ENCODE data around the gene CMSS1. TPM values are rescaled to one million over a fixed set of nuclear protein-coding genes. Genes with fewer than 3 reads are reported as not detected.

Gene CMSS1
- total and polyA plus RNA-seq, 9 donors = 14.5 to 54.0 (median 24.9) TPM

DNA sequence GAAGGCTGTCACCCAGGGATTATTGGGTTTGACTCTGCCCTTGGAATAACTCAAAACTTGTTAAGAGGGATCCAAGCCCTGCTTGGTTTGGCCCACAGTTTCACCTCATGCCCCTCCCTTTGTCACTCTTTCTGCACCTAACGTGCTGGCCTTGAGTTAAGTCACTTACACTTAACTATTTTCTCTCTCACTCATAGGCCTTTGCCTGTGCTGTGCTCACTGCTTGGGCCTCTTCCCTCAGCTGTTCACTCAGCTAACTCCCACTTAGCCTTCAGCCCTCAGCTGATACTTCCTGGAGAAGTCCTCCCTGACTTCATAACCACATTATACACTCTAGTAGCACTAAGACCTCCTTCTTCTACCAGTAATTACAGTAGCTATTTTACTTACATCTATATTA, 133.3 kb downstream of the CMSS1 start:
- Histone ChIP-seq H3K4me1 (ENCODE audit: insufficient read depth) (no peaks in the 10 kb centered on the region), H3K4me3 (no peak overlapping the region), H3K27me3 (no peaks in the 10 kb centered on the region), H3K27ac (no peak overlapping the region), H3K9me3 (no peaks in the 10 kb centered on the region), H3K36me3 (no peaks in the 10 kb centered on the region)
- TF ChIP-seq, protein P1, sequence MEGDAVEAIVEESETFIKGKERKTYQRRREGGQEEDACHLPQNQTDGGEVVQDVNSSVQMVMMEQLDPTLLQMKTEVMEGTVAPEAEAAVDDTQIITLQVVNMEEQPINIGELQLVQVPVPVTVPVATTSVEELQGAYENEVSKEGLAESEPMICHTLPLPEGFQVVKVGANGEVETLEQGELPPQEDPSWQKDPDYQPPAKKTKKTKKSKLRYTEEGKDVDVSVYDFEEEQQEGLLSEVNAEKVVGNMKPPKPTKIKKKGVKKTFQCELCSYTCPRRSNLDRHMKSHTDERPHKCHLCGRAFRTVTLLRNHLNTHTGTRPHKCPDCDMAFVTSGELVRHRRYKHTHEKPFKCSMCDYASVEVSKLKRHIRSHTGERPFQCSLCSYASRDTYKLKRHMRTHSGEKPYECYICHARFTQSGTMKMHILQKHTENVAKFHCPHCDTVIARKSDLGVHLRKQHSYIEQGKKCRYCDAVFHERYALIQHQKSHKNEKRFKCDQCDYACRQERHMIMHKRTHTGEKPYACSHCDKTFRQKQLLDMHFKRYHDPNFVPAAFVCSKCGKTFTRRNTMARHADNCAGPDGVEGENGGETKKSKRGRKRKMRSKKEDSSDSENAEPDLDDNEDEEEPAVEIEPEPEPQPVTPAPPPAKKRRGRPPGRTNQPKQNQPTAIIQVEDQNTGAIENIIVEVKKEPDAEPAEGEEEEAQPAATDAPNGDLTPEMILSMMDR (IDR thresholded peaks at IDR 0.05) = no peak
- TF ChIP-seq EP300 (IDR thresholded peaks at IDR 0.05) (no peak), POLR2A (IDR thresholded peaks at IDR 0.05) (no peak)
- intact Hi-C loops (cut with DNase I) = no loop called here
- no peak for DNase-seq
- WGBS, 3 donors = 42 to 53% (median 47%) methylated on average over 1 of the region's 1 CpG

DNA sequence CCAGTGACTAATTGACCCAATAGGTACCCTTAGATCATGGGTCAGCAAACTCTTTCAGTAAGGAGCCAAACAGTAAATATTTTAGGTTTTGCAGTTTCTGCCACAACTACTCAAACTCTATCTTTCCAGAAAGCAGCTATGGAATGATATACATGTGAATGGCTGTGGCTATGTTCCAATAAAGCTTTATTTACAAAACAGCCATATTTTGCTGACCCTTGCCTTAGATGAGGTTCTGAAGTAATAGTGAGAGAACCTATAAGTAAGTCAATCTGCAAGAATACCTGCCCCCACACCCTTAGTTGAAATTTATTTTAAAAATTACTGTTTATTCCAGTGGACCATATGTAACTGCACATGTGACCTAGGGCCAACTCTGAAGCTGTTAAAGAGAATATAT, 134.0 kb downstream of the CMSS1 start:
- intact Hi-C loops (cut with DNase I) = no loop called here
- no peak for DNase-seq
- H3K36me3 ChIP-seq = no peaks in the 10 kb centered on the region
- no peak for TF ChIP-seq EP300 (IDR thresholded peaks at IDR 0.05)
- no peak for TF ChIP-seq POLR2A (IDR thresholded peaks at IDR 0.05)
- TF ChIP-seq, protein P1 (IDR thresholded peaks at IDR 0.05) = no peak
- H3K27ac ChIP-seq = no peak overlapping the region
- no peaks in the 10 kb centered on the region for H3K9me3 ChIP-seq
- no peaks in the 10 kb centered on the region for H3K27me3 ChIP-seq
- H3K4me3 ChIP-seq = no peak overlapping the region
- H3K4me1 ChIP-seq (ENCODE audit: insufficient read depth) = no peaks in the 10 kb centered on the region

DNA sequence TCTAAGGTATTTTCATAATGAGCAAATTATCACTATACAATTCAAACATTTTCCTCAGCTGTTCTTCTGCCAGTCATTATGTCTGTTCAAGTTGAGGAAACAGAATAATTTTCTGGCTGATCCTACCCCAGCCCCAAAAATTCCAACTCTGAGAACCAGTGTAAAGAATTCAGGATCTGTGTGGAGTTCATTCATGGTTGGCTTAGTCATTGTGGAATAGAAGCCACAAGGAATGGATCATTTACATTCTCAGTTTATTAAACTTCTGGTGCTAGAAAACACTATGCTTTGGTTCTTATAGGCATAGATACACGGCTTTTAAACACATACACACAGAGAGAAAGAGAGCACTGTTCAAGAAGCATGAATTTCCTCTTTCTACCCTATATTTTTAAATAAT, 134.6 kb downstream of the CMSS1 start:
- Histone ChIP-seq H3K27ac (no peak overlapping the region), H3K9me3 (no peaks in the 10 kb centered on the region), H3K36me3 (no peaks in the 10 kb centered on the region), H3K27me3 (no peaks in the 10 kb centered on the region), H3K4me3 (no peak overlapping the region), H3K4me1 (ENCODE audit: insufficient read depth) (no peaks in the 10 kb centered on the region)
- 86 to 94% (median 89%) methylated on average over 1 of the region's 1 CpG for WGBS, 3 donors
- no peak for TF ChIP-seq EP300 (IDR thresholded peaks at IDR 0.05)
- TF ChIP-seq, protein P1 (IDR thresholded peaks at IDR 0.05) = no peak
- no peak for TF ChIP-seq POLR2A (IDR thresholded peaks at IDR 0.05)
- intact Hi-C loops (cut with DNase I) = no loop called here
- DNase-seq = no peak

DNA sequence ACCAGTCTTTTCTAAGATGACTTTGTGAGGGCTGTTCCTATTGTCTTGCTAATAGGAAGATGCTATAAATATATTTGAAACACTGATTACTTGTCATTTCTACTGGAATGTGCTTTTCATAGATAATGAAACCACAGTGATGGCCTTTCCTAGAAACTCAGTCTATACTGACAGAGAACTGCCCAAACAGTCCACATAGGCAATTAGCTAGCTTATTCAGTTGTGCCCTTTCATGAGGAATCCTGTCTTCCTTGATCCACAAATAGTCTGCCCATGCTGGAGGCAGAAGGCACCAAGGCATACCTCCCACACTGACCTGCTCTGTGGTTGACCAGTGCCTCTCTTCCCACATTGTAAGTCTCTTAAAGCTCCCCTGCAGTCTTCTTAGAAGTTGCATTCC, 135.9 kb downstream of the CMSS1 start:
- Histone ChIP-seq H3K36me3 (no peaks in the 10 kb centered on the region), H3K27me3 (no peaks in the 10 kb centered on the region), H3K4me3 (no peak overlapping the region), H3K9me3 (no peaks in the 10 kb centered on the region), H3K4me1 (ENCODE audit: insufficient read depth) (peaks cover 5% of the 10 kb centered on the region), H3K27ac (no peak overlapping the region)
- TF ChIP-seq, protein P1 (IDR thresholded peaks at IDR 0.05) = no peak
- TF ChIP-seq EP300 (IDR thresholded peaks at IDR 0.05) = no peak
- TF ChIP-seq POLR2A (IDR thresholded peaks at IDR 0.05) = no peak
- no peak for DNase-seq
- intact Hi-C loops (cut with DNase I) = no loop called here
